Measurements from ENCODE around the gene COPS2.
"Not testable (repeated sequence)": the region's sequence is repeated elsewhere in the genome, so short reads cannot be mapped to it uniquely, and the experiment has no call there.

DNA sequence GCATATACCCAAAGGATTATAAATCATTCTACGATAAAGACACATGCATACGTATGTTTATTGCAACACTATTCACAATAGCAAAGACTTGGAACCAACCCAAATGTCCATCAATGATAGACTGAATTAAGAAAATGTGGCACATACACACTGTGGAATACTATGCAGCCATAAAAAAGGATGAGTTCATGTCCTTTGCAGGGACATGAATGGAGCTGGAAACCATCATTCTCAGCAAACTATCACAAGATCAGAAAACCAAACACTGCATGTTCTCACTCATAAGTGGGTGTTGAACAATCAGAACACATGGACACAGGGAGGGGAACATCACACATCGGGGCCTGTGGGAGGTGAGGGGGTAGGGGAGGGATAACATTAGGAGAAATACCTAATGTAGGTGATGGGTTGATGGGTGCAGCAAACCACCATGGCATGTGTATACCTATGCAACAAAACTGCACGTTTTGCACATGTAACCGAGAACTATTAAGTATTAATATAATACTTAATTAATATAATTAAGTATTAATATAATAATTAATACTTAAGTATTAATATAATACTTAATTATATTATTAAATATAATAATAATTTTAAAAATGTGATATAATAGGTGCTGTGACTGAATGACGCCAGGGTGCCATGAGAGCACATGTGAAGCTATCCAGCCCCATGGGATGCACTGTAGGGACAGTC, 80.7 kb downstream of the COPS2 start:
- TF ChIP-seq, protein P1, sequence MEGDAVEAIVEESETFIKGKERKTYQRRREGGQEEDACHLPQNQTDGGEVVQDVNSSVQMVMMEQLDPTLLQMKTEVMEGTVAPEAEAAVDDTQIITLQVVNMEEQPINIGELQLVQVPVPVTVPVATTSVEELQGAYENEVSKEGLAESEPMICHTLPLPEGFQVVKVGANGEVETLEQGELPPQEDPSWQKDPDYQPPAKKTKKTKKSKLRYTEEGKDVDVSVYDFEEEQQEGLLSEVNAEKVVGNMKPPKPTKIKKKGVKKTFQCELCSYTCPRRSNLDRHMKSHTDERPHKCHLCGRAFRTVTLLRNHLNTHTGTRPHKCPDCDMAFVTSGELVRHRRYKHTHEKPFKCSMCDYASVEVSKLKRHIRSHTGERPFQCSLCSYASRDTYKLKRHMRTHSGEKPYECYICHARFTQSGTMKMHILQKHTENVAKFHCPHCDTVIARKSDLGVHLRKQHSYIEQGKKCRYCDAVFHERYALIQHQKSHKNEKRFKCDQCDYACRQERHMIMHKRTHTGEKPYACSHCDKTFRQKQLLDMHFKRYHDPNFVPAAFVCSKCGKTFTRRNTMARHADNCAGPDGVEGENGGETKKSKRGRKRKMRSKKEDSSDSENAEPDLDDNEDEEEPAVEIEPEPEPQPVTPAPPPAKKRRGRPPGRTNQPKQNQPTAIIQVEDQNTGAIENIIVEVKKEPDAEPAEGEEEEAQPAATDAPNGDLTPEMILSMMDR (IDR thresholded peaks at IDR 0.05) = not testable (repeated sequence)
- TF ChIP-seq POLR2A (IDR thresholded peaks at IDR 0.05) = not testable (repeated sequence)

Data from right lobe of liver (tissue), 4 donors.